Ovary (tissue), 9 donors: ENCODE results near the gene HNF1B. TPM values are rescaled to one million over a fixed set of nuclear protein-coding genes. Genes with fewer than 3 reads are reported as not detected.

Experiments used
- DNase-seq, 5 donors: peaks; one replicate each; pipeline ENCODE4 v3.0.0-alpha.2; 2019 to 2020
- H3K27ac ChIP-seq, 2 donors: fragments of 200-600 bp; one replicate each; pipeline versions ENCODE4 v1.5.1 to v1.8.0; 2019 to 2022
- H3K27me3 ChIP-seq: fragments of 200-600 bp; one replicate; pipeline ENCODE4 v1.8.0; 2022
- H3K36me3 ChIP-seq: fragments of 200-600 bp; sonication (generic); one replicate; pipeline ENCODE4 v1.5.1; 2019
- H3K4me1 ChIP-seq: one replicate; pipeline ENCODE4 v1.8.1; 2013; ENCODE audit warnings: mild to moderate bottlenecking, moderate library complexity; ENCODE audit not compliant: insufficient read depth
- H3K4me3 ChIP-seq: fragments of 200-600 bp; sonication (generic); one replicate; pipeline ENCODE4 v1.5.1; 2017
- H3K9me3 ChIP-seq, 2 donors: fragments of 200-600 bp in 1 of 2; sonication (generic) in 1 of 2; one replicate each; pipeline versions ENCODE4 v1.5.1 to v1.8.1; 2013 to 2019; ENCODE audit warnings: mild to moderate bottlenecking in 1 of 2, moderate library complexity in 1 of 2
- EP300 ChIP-seq: sonication (generic); formaldehyde crosslinking; IDR thresholded peaks from one replicate; pipeline ENCODE4 v1.6.1; 2017; ENCODE audit warnings: antibody characterized with exemption
- POLR2A ChIP-seq: fragments of 450-650 bp; IDR thresholded peaks from one replicate; pipeline ENCODE4 v1.6.1; 2017; ENCODE audit warnings: antibody characterized with exemption, mild to moderate bottlenecking, moderate library complexity
- WGBS, 3 donors: extraction: QIAGEN DNeasy Blood & Tissue Kit in 1 of 3; methylation state at CpG; one replicate each; pipeline versions ENCODE4 v1.1.5 to v1.1.7; 2013 to 2017; 5-methylcytosine and 5-hydroxymethylcytosine counted together
- intact Hi-C, 4 donors: fragments of 100-400 bp; cut with DNase I; formaldehyde crosslinking; loops; one replicate each; pipeline versions ENCODE4 v1.11.0 to v1.15.1; 2022 to 2023
- polyA plus RNA-seq, 2 donors: library from polyadenylated mRNA; stranded (reverse); fragments of 200-250 nt in 1 of 2; fragments of 350-450 nt in 1 of 2; fragmentation: Illumina TruSeq in 1 of 2; extraction: RNeasy Lipid Tissue Mini Kit (QIAGEN cat#74804) in 1 of 2; gene quantifications; one replicate each; pipeline ENCODE4 v1.2.3, GENCODE V29; 2013 to 2014
- total RNA-seq, 7 donors: library from RNA; depleted of rRNA in 2 of 7; stranded (reverse); fragments of >200 nt in 2 of 7; fragmentation: NEBNext Ultra II Directional in 3 of 7; extraction: Animal tissue kit (Norgen Biotek cat#: 25700) in 3 of 7; gene quantifications; one replicate each; pipeline versions ENCODE4 v1.1.0 to v1.2.4, GENCODE V29; 2016 to 2023
- TF ChIP-seq, protein P1 (sequence below), 3 donors: fragments of 450-650 bp in 2 of 3; fragments of 200-600 bp in 1 of 3; IDR thresholded peaks; one replicate each; pipeline versions ENCODE4 v1.5.1 to v1.8.0; 2016 to 2022; ENCODE audit warnings: antibody characterized with exemption in 3 of 3, mild to moderate bottlenecking in 1 of 3
- donor health status: DM: no; HTN: no; CAD: no; lungs with moderate emphysema.
- donor health status: DM: no; HTN: no; CAD: no.
- donor health status: Bipolar disorder and iron deficiency.
- donor health status: DM: yes; HTN: yes; CAD: no.
- donor health status: DM: no; HTN: no; CAD: no.
- donor health status: DM: yes; HTN: yes; CAD: no.

Gene HNF1B
- total and polyA plus RNA-seq, 9 donors, result 0.05 to 9.5 (median 0.75) TPM; not detected in 3

DNA sequence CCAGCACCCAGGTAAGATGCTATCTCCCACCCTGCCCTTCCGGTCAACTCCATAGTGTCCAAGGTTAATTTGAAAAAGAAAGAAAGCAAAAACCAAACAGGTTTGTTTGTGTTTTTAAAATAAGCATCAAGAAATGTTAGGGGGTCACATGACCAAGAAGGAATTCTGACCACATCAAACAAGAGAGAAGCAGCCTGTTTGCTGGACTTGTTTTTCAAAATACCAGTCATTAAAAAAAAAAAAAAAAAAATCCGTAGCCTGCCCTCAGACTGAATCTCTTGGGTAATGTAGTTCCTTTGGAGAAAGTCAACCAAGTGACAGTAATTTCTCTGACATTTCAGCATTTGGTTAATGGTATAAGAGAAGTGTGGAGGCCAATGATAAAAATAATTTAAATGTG, 38.4 kb downstream of the HNF1B start:
- Histone ChIP-seq H3K4me1 (no peaks in the 10 kb centered on the region), H3K36me3 (no peaks in the 10 kb centered on the region), H3K27ac (no peak overlapping the region), H3K9me3 (no peaks in the 10 kb centered on the region), H3K27me3 (no peaks in the 10 kb centered on the region), H3K4me3 (no peak overlapping the region)
- DNase-seq, result no peak
- TF ChIP-seq, protein P1, sequence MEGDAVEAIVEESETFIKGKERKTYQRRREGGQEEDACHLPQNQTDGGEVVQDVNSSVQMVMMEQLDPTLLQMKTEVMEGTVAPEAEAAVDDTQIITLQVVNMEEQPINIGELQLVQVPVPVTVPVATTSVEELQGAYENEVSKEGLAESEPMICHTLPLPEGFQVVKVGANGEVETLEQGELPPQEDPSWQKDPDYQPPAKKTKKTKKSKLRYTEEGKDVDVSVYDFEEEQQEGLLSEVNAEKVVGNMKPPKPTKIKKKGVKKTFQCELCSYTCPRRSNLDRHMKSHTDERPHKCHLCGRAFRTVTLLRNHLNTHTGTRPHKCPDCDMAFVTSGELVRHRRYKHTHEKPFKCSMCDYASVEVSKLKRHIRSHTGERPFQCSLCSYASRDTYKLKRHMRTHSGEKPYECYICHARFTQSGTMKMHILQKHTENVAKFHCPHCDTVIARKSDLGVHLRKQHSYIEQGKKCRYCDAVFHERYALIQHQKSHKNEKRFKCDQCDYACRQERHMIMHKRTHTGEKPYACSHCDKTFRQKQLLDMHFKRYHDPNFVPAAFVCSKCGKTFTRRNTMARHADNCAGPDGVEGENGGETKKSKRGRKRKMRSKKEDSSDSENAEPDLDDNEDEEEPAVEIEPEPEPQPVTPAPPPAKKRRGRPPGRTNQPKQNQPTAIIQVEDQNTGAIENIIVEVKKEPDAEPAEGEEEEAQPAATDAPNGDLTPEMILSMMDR (IDR thresholded peaks at IDR 0.05), result no peak
- TF ChIP-seq EP300, result no peak
- TF ChIP-seq POLR2A, result no peak
- WGBS, 3 donors, result 27 to 45% (median 29%) methylated on average over 2 of the region's 2 CpGs
- intact Hi-C loops, result no loop called here

DNA sequence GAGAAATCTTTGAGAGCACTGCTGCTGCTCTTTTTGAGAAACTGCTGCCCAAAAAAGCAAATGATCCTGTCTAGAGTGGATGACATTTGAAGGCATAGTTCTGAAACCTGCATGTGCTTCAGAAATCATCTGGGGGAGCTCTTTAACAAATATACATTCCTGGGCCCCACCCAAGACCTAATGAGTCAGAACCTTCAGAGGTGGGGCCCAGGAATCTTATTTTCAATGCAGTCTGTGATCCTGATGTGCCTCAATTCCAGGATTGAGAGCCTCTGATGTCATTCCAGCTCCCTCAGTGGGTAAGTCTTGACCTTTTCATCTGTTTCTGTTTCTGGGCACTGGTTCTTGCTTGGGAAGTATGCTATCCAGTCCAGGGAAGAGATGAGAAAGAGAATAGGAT, 42.3 kb downstream of the HNF1B start:
- intact Hi-C loops, result no loop called here
- DNase-seq, result no peak
- H3K36me3 ChIP-seq, result no peaks in the 10 kb centered on the region
- H3K27me3 ChIP-seq, result no peaks in the 10 kb centered on the region
- no peaks in the 10 kb centered on the region for H3K9me3 ChIP-seq
- H3K27ac ChIP-seq, result no peak overlapping the region
- H3K4me1 ChIP-seq, result no peaks in the 10 kb centered on the region
- TF ChIP-seq EP300, result no peak
- TF ChIP-seq, protein P1 (IDR thresholded peaks at IDR 0.05), result no peak
- no peak for TF ChIP-seq POLR2A
- no peak overlapping the region for H3K4me3 ChIP-seq

DNA sequence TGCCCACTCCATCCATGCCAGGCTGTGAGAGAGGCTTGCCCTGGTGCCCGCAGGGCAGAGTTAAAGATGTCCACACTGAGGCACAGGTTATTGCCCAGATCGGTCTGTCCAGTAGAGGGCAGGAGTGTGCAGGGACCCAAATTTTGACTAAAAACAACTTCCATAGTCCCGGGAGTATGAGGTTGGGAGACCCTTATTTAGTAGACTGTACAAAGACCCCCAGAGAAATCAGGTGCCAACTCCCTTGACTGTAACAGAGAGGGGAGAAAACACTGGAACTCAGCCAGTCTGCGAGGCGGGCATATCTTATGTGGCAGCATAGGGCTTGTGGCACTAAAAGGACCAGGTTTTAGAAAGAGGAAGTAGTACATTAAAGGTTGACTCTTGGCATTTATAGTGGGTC, 43.4 kb downstream of the HNF1B start:
- 54 to 58% (median 57%) methylated on average over 5 of the region's 5 CpGs for WGBS, 3 donors
- Histone ChIP-seq H3K9me3 (no peaks in the 10 kb centered on the region), H3K36me3 (no peaks in the 10 kb centered on the region), H3K4me3 (no peak overlapping the region), H3K27me3 (no peaks in the 10 kb centered on the region), H3K4me1 (no peaks in the 10 kb centered on the region), H3K27ac (no peak overlapping the region)
- intact Hi-C loops, result no loop called here
- no peak for TF ChIP-seq EP300
- TF ChIP-seq POLR2A, result no peak
- TF ChIP-seq, protein P1 (IDR thresholded peaks at IDR 0.05), result no peak
- no peak for DNase-seq

DNA sequence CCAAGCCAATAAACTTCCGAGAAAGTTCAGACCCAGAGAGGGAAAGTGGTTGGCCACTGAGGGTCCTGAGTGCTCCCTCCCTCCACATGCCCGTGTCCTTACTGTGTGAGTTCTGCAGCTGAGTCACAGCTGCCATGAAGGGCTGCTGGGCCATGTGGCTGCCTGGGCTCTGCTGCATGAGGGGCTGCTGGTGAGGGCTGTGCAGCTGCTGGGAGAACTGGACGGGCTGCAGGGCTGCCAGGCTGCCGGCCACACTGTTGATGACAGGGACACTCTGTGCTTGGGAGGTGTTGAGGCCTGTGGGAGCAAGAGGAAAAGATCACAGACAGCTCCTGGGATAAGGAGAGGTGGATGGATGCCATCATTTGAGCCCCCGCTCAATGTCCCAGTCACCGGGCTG, 44.0 kb downstream of the HNF1B start:
- no peaks in the 10 kb centered on the region for H3K9me3 ChIP-seq
- intact Hi-C loops, result no loop called here
- H3K27ac ChIP-seq, result no peak overlapping the region
- no peaks in the 10 kb centered on the region for H3K4me1 ChIP-seq
- H3K27me3 ChIP-seq, result no peaks in the 10 kb centered on the region
- TF ChIP-seq EP300 (no peak), POLR2A (no peak)
- TF ChIP-seq, protein P1 (IDR thresholded peaks at IDR 0.05), result no peak
- DNase-seq, result no peak
- WGBS, 3 donors, result 68 to 76% (median 76%) methylated on average over 6 of the region's 6 CpGs
- no peaks in the 10 kb centered on the region for H3K36me3 ChIP-seq
- H3K4me3 ChIP-seq, result no peak overlapping the region
